NB4 (cell line): ENCODE data around the gene APOO.

Experiments used
- DNase-seq: peaks from one replicate; pipeline ENCODE4 v3.0.0; 2010; ENCODE audit warnings: low read depth
- H3K4me3 ChIP-seq: one replicate; pipeline ENCODE4 v1.5.1; 2011; ENCODE audit warnings: mild to moderate bottlenecking, low read depth, low read length, moderate library complexity
- CTCF ChIP-seq: IDR thresholded peaks from one replicate; pipeline ENCODE4 v1.5.1; 2012; ENCODE audit warnings: low read depth, low read length
- MAX ChIP-seq: IDR thresholded peaks from 2 replicates; pipeline ENCODE4 v1.6.1; 2011; ENCODE audit warnings: low read depth, low read length
- MYC ChIP-seq: IDR thresholded peaks from 2 replicates; pipeline ENCODE4 v1.6.1; 2011; ENCODE audit warnings: low read depth, low read length
- POLR2A ChIP-seq: IDR thresholded peaks from 2 replicates; pipeline ENCODE4 v1.6.1; 2011; ENCODE audit warnings: mild to moderate bottlenecking; ENCODE audit not compliant: insufficient read length; ENCODE audit errors: extremely low read depth

The APOO gene

GRCh38 chrX:23803931-23804381 is 103.8 kb downstream of the APOO start:
- DNase-seq, result no peak
- TF ChIP-seq MAX (no peak), MYC (no peak), POLR2A (no peak), CTCF (no peak)

GRCh38 chrX:23802431-23802830 is 105.3 kb downstream of the APOO start:
- TF ChIP-seq POLR2A (no peak), MAX (no peak), MYC (no peak), CTCF (no peak)
- no peak overlapping the region for H3K4me3 ChIP-seq
- DNase-seq, result no peak

More at GRCh38 chrX:23803931-23804381, 103.8 kb downstream of the APOO start:
- H3K4me3 ChIP-seq, result no peak overlapping the region

GRCh38 chrX:23799469-23800065 is 108.2 kb downstream of the APOO start:
- TF ChIP-seq MAX, result no peak
- no peak for TF ChIP-seq MYC
- TF ChIP-seq POLR2A, result no peak
- TF ChIP-seq CTCF, result no peak
- DNase-seq, result no peak
- H3K4me3 ChIP-seq, result no peak overlapping the region

GRCh38 chrX:23797371-23798128 is 110.2 kb downstream of the APOO start:
- TF ChIP-seq MAX (no peak), POLR2A (no peak), MYC (no peak), CTCF (no peak)
- DNase-seq, result no peak
- no peak overlapping the region for H3K4me3 ChIP-seq

GRCh38 chrX:23795221-23795620 is 112.5 kb downstream of the APOO start:
- no peak for TF ChIP-seq MYC
- TF ChIP-seq MAX, result no peak
- no peak for TF ChIP-seq CTCF
- no peak for TF ChIP-seq POLR2A
- H3K4me3 ChIP-seq, result no peak overlapping the region
- no peak for DNase-seq
